ENCODE data around the gene GSTM3. TPM values are rescaled to one million over a fixed set of nuclear protein-coding genes. Genes with fewer than 3 reads are reported as not detected.
"Not testable (repeated sequence)": the region's sequence is repeated elsewhere in the genome, so short reads cannot be mapped to it uniquely, and the experiment has no call there.

GSTM3 gene
- total RNA-seq, 1 donor = 13.5 TPM

DNA sequence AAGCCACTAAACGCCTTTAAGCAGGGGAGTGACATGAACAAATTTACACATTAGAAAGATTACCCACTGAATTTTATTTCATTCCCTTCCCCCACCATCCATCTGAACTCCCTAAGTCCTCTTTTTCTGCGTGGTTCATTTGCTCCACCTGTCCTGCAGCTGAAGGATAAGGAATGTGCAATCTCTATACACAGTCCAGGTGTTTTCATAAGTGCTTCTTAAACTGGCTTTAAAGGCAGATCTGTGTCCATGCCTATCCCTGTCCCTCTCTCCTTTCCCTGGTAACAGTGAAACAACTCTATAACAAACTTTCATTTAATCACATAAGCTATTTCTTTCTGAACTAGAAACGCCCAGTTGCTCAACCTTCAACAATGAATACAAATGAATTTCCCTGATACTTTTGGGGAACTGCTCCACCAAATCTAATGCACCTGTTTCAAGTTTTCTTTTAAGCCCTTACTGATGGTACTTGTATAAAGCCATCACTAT, 8.4 kb downstream of the GSTM3 start:
- no peak for DNase-seq (ENCODE audit: low read depth in 2 of 3, low spot score in 2 of 3)

GRCh38 chr1:109730666-109731065, 10.2 kb downstream of the GSTM3 start:
- DNase-seq (ENCODE audit: low read depth in 2 of 3, low spot score in 2 of 3) = no peak

- no peak for DNase-seq (ENCODE audit: low read depth in 2 of 3, low spot score in 2 of 3)
These were observed 12.0 kb downstream of the GSTM3 start for GRCh38 chr1:109728870-109729269.

- no peak for DNase-seq (ENCODE audit: low read depth in 2 of 3, low spot score in 2 of 3)
These were observed 14.0 kb downstream of the GSTM3 start for GRCh38 chr1:109726728-109727373.

GRCh38 chr1:109726007-109726406, 14.8 kb downstream of the GSTM3 start:
- DNase-seq (ENCODE audit: low read depth in 2 of 3, low spot score in 2 of 3) = no peak

DNA sequence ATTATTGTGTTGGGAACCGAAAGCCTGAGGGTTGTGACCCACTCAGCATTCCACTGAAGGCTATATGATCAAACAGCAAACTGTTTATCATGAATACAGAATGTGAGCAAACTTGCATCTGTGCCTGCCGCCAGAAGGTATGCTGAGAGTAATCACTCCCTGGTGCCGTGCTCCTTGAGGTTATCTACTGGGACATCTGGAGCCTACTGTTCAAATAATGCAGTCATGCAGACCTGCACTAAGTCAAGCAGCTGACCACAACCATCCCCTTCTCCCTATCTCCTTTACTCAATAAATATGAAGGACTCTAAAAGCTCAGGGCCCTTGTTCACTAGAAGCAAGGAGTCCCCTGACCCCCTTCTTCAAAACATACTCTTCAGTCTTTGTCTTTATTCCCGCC, 15.3 kb downstream of the GSTM3 start:
- no peak for DNase-seq (ENCODE audit: low read depth in 2 of 3, low spot score in 2 of 3)

DNA sequence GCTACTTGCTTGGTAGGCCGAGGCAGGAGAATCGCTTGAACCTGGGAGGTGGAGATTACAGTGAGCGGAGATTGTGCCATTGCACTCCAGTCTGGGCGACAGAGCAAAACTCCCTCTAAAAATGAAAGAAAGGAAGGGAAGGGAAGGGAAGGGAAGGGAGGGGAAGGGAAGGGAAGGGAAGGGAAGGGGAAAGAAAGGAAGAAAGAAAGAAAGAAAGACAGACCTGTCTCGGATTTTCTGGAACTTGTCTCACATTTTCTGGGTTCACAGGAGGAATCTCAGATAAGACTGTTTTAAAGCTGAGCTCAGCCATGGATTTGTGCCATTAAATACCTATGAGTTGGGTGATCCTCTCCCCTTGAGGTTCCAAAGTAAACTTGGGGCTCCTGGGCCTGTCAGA, 15.9 kb downstream of the GSTM3 start:
- DNase-seq (ENCODE audit: low read depth in 2 of 3, low spot score in 2 of 3) = no peak

GRCh38 chr1:109722908-109723691, 17.7 kb downstream of the GSTM3 start:
- DNase-seq (ENCODE audit: low read depth in 2 of 3, low spot score in 2 of 3) = no peak

DNA sequence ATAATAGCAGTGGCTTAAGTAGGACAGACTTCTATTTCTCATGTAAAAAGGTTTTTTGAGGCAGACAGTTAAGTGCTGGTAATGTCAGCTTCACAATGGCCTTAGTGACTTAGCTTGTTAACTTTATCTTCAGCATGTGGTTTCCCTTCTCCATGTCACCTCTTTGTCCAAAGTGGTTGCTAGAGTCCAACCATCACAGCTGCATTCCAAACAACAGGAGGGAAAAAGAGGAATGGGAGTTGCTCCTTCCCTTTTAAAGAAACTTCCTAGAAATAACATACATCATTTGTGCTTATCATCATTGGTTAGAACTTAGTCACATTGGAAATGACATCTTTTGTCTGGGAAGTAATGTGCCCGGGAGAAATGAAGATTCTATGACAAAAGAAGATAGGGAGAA, 18.9 kb downstream of the GSTM3 start:
- DNase-seq (ENCODE audit: low read depth in 2 of 3, low spot score in 2 of 3) = no peak

DNA sequence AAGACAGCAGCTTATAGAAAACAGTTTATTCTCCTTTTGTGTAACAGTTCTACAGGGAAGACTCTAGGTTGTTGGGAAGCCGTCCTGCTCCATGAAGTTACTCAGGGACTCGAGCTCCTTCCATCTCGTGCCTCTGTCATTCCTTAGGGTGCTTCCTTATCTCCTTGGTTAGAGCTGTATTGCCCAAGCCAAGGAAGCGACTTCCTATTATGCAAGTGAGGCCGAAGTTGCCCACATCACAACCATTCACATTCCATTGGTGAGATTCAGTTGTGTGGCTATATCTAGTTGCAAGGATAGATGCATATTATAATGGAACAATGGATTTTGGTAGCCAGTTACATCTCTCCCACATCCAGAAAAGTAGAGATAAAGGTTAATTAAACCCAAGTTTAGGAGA, 19.8 kb downstream of the GSTM3 start:
- DNase-seq (ENCODE audit: low read depth in 2 of 3, low spot score in 2 of 3) = no peak

- peak in 1 of 3 donors; percentile 21 for DNase-seq (ENCODE audit: low read depth in 2 of 3, low spot score in 2 of 3)
These were observed 21.5 kb downstream of the GSTM3 start for GRCh38 chr1:109719337-109719837.

- no peak for DNase-seq (ENCODE audit: low read depth in 2 of 3, low spot score in 2 of 3)
These were observed 22.3 kb downstream of the GSTM3 start for GRCh38 chr1:109718495-109718894.

DNA sequence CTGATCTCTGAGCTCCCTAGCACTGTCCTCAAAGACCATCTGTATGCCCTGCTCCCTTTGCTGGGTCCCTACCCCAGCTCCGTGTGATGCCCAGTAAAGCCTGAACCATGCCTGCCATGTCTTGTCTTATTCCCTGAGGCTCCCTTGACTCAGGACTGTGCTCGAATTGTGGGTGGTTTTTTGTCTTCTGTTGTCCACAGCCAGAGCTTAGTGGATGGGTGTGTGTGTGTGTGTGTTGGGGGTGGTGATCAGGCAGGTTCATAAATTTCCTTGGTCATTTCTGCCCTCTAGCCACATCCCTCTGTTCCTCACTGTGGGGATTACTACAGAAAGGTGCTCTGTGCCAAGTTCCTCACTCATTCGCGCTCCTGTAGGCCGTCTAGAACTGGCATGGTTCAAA, 23.1 kb downstream of the GSTM3 start:
- DNase-seq (ENCODE audit: low read depth in 2 of 3, low spot score in 2 of 3) = no peak

DNA sequence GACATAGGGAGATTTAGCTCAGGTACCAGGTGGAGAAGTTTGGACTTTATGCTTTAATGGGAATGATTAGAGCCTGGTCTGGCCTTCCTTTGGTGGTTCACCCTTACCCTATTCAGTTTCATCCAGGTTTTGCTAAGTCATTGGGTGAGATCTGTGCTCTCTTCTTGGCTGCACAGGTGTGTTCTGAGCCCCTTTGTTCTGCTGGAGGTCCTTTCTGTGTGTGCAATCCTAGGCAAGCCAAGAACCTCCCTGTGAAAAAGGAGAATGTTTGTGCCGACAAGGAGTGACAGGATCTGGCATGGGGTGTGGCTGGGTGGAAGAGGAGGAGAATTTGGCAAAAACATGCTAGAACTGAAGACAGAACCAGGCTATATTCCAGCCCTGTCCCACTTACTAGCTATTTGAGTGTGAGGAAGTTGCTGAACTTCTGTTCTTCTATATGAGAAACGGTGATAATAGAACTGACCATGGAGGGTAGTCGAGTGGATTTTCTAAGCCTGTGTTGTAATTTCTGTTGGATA, 24.2 kb downstream of the GSTM3 start:
- DNase-seq (ENCODE audit: low read depth in 2 of 3, low spot score in 2 of 3) = no peak

GRCh38 chr1:109716121-109716520, 24.7 kb downstream of the GSTM3 start:
- DNase-seq (ENCODE audit: low read depth in 2 of 3, low spot score in 2 of 3) = no peak

GRCh38 chr1:109714661-109715372, 26.0 kb downstream of the GSTM3 start:
- DNase-seq (ENCODE audit: low read depth in 2 of 3, low spot score in 2 of 3) = no peak

DNA sequence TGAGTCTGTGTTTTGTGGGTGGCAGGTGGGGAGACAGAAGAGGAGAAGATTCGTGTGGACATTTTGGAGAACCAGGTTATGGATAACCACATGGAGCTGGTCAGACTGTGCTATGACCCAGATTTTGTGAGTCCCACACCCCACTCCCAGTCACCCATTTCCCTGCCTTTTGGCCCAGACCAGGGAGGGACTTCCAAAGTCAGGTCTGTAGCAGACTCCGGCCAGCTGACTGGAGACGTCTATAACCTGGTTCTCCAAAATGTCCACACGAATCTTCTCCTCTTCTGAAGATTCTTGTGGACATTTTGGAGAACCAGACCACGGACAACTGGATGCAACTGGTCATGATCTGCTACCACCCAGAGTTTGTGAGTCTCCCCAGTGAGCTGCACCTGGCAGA, 27.2 kb downstream of the GSTM3 start:
- DNase-seq (ENCODE audit: low read depth in 2 of 3, low spot score in 2 of 3) = no peak

GRCh38 chr1:109712321-109712864, 28.4 kb downstream of the GSTM3 start:
- DNase-seq (ENCODE audit: low read depth in 2 of 3, low spot score in 2 of 3) = no peak

- DNase-seq (ENCODE audit: low read depth in 2 of 3, low spot score in 2 of 3) = peak in 2 of 3 donors; percentile 23 to 33
These were observed 29.1 kb downstream of the GSTM3 start, which contains the start of gene GSTM5 for GRCh38 chr1:109711593-109712320. Gene GSTM5 (plus strand): TSS chr1:109712251. CDS start chr1:109712313, 62 bp downstream.

DNA sequence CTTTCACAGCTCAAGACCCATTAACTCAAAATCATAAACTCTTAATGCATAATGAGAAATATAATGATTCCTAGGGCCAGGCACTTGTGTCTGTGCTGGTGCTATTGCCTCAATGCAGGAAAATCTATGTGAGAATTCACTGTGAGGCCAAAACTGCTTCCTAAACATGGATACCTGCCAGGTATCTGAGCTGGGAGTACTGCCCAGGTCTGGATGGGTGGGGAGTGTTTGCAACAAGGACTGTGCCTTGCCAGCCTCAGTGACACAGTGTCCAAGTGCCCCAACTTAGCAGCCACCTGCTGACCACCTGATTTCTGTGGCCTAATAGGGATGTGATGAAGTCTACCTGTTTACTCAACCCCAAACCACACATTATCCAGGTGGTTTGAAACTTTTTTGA, 31.0 kb downstream of the GSTM3 start:
- DNase-seq (ENCODE audit: low read depth in 2 of 3, low spot score in 2 of 3) = not testable (repeated sequence)

Data from hematopoietic multipotent progenitor cell (in vitro differentiated cells).